ENCODE data around the gene LGR4. TPM values are rescaled to one million over a fixed set of nuclear protein-coding genes. Genes with fewer than 3 reads are reported as not detected.

The LGR4 gene
- total RNA-seq, 2 experiments from 2014 or later, result 0.06 to 1.2 TPM

DNA sequence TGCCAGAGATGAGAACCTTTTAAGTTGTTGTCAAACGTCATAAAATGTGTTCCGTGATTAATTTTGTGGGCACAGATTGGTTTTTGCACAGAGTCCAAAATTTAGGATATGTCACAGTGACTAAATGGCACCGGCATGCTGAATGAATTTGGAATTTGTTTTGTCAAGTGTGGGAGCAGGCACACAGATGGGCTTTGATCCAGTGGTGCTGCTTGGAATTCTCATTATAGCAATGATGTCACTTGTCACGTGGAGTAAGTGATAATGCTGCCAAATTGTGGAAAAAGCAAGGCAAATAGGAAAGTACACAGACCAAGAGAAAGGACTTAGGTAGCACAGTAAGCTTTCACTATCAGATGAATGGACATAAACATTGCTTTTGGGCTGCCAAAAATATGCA lies 42.0 kb upstream of the LGR4 start:
- H3K79me2 ChIP-seq (ENCODE audit: insufficient read depth, low read depth, low read length), result no peaks in the 10 kb centered on the region
- ChIA-PET POLR2A (no interaction called here), CTCF (ENCODE audit: unreplicated experiment) (no interaction called here)
- H3K27ac ChIP-seq (ENCODE audit: low read depth, low read length, poor library complexity, severe bottlenecking), result no peak overlapping the region
- H3K4me3 ChIP-seq (ENCODE audit: low read depth, low read length, poor library complexity, severe bottlenecking), result no peak overlapping the region
- TF ChIP-seq EZH2phosphoT487 (IDR thresholded peaks at IDR 0.05; ENCODE audit: borderline replicate concordance, low read depth, low read length) (no peak), CTCF (conservative IDR thresholded peaks at IDR 0.05; ENCODE audit: low read length) (no peak)
- H3K9me2 ChIP-seq (ENCODE audit: insufficient read depth, low read length), result no peaks in the 10 kb centered on the region
- H4K20me1 ChIP-seq (ENCODE audit: insufficient read depth, low read length), result no peaks in the 10 kb centered on the region
- H2AFZ ChIP-seq (ENCODE audit: low read length), result no peak overlapping the region
- H3K36me3 ChIP-seq (ENCODE audit: insufficient read depth, low read length), result no peaks in the 10 kb centered on the region
- intact Hi-C loops (cut with micrococcal nuclease; ENCODE audit: unreplicated experiment), result no loop called here
- BruUV-seq (replicated peaks), result no TSS peak
- no peak for DNase-seq (ENCODE audit: low spot score)
- no peak overlapping the region for H3K4me2 ChIP-seq (ENCODE audit: low read length)
- H3K4me1 ChIP-seq (ENCODE audit: insufficient read depth, low read length, poor library complexity, severe bottlenecking), result no peaks in the 10 kb centered on the region
- no peaks in the 10 kb centered on the region for H3K9me3 ChIP-seq (ENCODE audit: low read length)

GRCh38 chr11:27514076-27514475 lies 41.5 kb upstream of the LGR4 start:
- TF ChIP-seq EZH2phosphoT487 (IDR thresholded peaks at IDR 0.05; ENCODE audit: borderline replicate concordance, low read depth, low read length) (no peak), CTCF (conservative IDR thresholded peaks at IDR 0.05; ENCODE audit: low read length) (no peak)
- DNase-seq (ENCODE audit: low spot score), result no peak
- H2AFZ ChIP-seq (ENCODE audit: low read length), result no peak overlapping the region
- no peaks in the 10 kb centered on the region for H3K36me3 ChIP-seq (ENCODE audit: insufficient read depth, low read length)
- no peaks in the 10 kb centered on the region for H3K9me2 ChIP-seq (ENCODE audit: insufficient read depth, low read length)
- ChIA-PET CTCF (ENCODE audit: unreplicated experiment) (no interaction called here), POLR2A (interaction anchor here (0.5 kb wide), 1 partner anchor 30 kb away, joined by 5 read pairs; no protein-coding TSS in a partner anchor)
- no peak overlapping the region for H3K4me2 ChIP-seq (ENCODE audit: low read length)
- H4K20me1 ChIP-seq (ENCODE audit: insufficient read depth, low read length), result no peaks in the 10 kb centered on the region
- no peaks in the 10 kb centered on the region for H3K4me1 ChIP-seq (ENCODE audit: insufficient read depth, low read length, poor library complexity, severe bottlenecking)
- H3K79me2 ChIP-seq (ENCODE audit: insufficient read depth, low read depth, low read length), result no peaks in the 10 kb centered on the region
- H3K9me3 ChIP-seq (ENCODE audit: low read length), result no peaks in the 10 kb centered on the region
- intact Hi-C loops (cut with micrococcal nuclease; ENCODE audit: unreplicated experiment), result no loop called here
- BruUV-seq (replicated peaks), result no TSS peak
- no peak overlapping the region for H3K4me3 ChIP-seq (ENCODE audit: low read depth, low read length, poor library complexity, severe bottlenecking)
- no peak overlapping the region for H3K27ac ChIP-seq (ENCODE audit: low read depth, low read length, poor library complexity, severe bottlenecking)

DNA sequence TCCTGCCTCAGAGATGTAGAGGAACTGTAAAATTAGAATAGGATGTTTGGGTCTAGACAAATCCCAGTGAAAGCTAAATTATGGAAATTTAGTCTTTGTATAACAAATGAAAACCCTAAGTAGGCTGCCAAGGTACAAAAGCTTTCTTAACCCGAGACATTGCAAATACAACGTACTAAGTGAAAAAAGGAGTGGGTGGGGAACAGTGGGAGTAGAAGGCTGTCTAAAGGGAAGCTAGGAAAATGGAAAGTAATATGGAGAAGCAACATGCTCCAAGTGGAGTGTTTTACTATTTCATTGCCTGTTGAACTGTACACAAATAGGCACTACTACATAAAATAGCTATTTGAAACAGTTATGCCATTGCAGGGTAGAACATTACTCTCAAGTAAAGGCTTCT lies 40.8 kb upstream of the LGR4 start:
- Histone ChIP-seq H3K9me2 (ENCODE audit: insufficient read depth, low read length) (no peaks in the 10 kb centered on the region), H3K79me2 (ENCODE audit: insufficient read depth, low read depth, low read length) (no peaks in the 10 kb centered on the region), H3K9me3 (ENCODE audit: low read length) (no peaks in the 10 kb centered on the region), H3K4me2 (ENCODE audit: low read length) (no peak overlapping the region), H3K36me3 (ENCODE audit: insufficient read depth, low read length) (no peaks in the 10 kb centered on the region), H2AFZ (ENCODE audit: low read length) (no peak overlapping the region), H3K4me3 (ENCODE audit: low read depth, low read length, poor library complexity, severe bottlenecking) (no peak overlapping the region), H4K20me1 (ENCODE audit: insufficient read depth, low read length) (no peaks in the 10 kb centered on the region), H3K4me1 (ENCODE audit: insufficient read depth, low read length, poor library complexity, severe bottlenecking) (no peaks in the 10 kb centered on the region), H3K27ac (ENCODE audit: low read depth, low read length, poor library complexity, severe bottlenecking) (no peak overlapping the region)
- BruUV-seq (replicated peaks), result no TSS peak
- no peak for TF ChIP-seq CTCF (conservative IDR thresholded peaks at IDR 0.05; ENCODE audit: low read length)
- no peak for TF ChIP-seq EZH2phosphoT487 (IDR thresholded peaks at IDR 0.05; ENCODE audit: borderline replicate concordance, low read depth, low read length)
- ChIA-PET POLR2A (interaction anchor here (0.5 kb wide), 1 partner anchor 31 kb away, joined by 5 read pairs; no protein-coding TSS in a partner anchor), CTCF (ENCODE audit: unreplicated experiment) (no interaction called here)
- DNase-seq (ENCODE audit: low spot score), result no peak
- intact Hi-C loops (cut with micrococcal nuclease; ENCODE audit: unreplicated experiment), result no loop called here

All from OCI-LY7 (cell line).